Measurements from ENCODE around the gene ZFP92. TPM values are rescaled to one million over a fixed set of nuclear protein-coding genes. Genes with fewer than 3 reads are reported as not detected.

The ZFP92 gene
- total RNA-seq, 1 donor from 2014 or later: 0.49 TPM

DNA sequence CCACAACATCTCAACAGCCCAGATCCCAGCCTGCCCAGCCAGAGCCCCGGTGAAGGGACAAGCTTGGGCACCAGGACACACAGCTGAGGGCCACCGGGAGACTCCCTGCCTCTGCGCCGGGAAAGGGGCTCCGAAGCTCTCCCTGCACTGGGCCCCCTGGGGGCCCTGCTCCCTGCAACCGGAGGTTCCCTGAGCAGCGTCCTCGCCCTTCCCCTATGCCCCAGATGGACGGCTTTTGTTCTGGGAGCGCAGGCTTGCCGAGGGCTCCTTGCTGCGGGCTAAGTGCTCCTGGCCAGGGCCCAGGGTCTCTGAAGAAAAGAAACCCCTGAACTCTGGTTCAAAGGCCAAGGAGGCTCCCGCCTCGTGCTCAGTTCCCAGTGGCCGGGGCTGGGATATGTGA, 899 bp upstream of the ZFP92 start:
- H3K27me3 ChIP-seq (ENCODE audit: low read depth): peaks cover 8% of the 10 kb centered on the region
- H3K4me3 ChIP-seq: no peak overlapping the region
- TF ChIP-seq, protein P1, sequence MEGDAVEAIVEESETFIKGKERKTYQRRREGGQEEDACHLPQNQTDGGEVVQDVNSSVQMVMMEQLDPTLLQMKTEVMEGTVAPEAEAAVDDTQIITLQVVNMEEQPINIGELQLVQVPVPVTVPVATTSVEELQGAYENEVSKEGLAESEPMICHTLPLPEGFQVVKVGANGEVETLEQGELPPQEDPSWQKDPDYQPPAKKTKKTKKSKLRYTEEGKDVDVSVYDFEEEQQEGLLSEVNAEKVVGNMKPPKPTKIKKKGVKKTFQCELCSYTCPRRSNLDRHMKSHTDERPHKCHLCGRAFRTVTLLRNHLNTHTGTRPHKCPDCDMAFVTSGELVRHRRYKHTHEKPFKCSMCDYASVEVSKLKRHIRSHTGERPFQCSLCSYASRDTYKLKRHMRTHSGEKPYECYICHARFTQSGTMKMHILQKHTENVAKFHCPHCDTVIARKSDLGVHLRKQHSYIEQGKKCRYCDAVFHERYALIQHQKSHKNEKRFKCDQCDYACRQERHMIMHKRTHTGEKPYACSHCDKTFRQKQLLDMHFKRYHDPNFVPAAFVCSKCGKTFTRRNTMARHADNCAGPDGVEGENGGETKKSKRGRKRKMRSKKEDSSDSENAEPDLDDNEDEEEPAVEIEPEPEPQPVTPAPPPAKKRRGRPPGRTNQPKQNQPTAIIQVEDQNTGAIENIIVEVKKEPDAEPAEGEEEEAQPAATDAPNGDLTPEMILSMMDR (IDR thresholded peaks at IDR 0.05; ENCODE audit: borderline replicate concordance): no peak
- H3K4me1 ChIP-seq: peaks cover 5% of the 10 kb centered on the region
- DNase-seq: no peak
- intact Hi-C loops (cut with micrococcal nuclease): no loop called here
- H3K36me3 ChIP-seq: no peaks in the 10 kb centered on the region
- no peaks in the 10 kb centered on the region for H3K9me3 ChIP-seq (replicated peaks)
- H3K27ac ChIP-seq (replicated peaks): no peak overlapping the region

DNA sequence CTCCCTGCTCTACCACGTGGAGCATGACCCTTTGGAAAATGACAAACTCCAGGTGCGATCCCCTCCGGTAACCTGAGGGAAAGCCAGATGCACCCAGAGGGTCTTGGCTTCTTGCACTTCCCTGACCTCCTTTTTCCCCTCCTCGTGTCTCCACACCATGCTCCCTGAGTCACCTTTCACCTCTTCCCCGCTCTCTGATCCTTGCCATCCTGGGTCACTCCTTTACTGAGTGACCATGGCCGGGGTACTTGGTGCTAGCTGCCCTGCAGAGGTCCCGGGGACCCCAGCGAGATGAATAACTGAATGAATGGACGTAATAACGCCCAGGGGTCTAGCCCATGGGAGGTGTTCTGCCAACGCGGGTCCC, 401 bp upstream of the ZFP92 start:
- Histone ChIP-seq H3K27ac (replicated peaks) (peak overlapping the region; percentile 44), H3K4me1 (peaks cover 5% of the 10 kb centered on the region), H3K9me3 (replicated peaks) (no peaks in the 10 kb centered on the region), H3K4me3 (peak overlapping the region; percentile 68), H3K27me3 (ENCODE audit: low read depth) (peaks cover 8% of the 10 kb centered on the region), H3K36me3 (no peaks in the 10 kb centered on the region)
- intact Hi-C loops (cut with micrococcal nuclease): no loop called here
- TF ChIP-seq, protein P1 (IDR thresholded peaks at IDR 0.05; ENCODE audit: borderline replicate concordance): no peak
- no peak for DNase-seq

DNA sequence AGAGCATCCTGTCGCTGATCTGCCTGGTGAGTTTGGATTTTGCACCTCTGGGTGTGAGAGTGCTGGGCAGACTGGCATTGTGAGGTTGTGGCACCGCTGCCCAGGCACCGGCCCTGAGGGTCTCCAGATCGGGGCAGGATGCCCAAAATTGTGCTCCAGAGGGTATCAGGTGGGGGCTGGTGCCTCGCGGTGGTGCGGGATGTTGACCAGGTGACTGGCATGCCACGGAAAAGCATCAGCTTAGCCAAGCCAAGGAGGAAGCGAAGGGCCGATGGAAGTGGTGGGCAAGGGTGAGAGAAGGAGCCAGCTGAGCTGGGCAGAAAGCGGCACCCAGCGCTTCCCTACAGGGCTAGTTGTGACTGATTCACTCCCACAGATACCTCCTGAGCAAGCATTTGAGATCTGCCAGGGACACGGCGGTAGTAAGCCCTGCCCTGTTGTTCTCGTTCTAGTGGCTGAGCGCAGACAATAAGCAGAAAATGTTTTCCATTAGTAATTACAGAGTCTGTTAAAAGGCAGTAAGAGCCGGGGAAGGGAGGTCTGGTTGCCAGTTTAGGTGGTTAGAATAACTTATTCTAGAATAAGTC, 809 bp downstream of the ZFP92 start:
- Histone ChIP-seq H3K4me1 (peaks cover 5% of the 10 kb centered on the region), H3K9me3 (replicated peaks) (no peaks in the 10 kb centered on the region), H3K36me3 (no peaks in the 10 kb centered on the region), H3K27me3 (ENCODE audit: low read depth) (peaks cover 8% of the 10 kb centered on the region), H3K4me3 (peak overlapping the region; percentile 68), H3K27ac (replicated peaks) (peak overlapping the region; percentile 44)
- TF ChIP-seq, protein P1 (IDR thresholded peaks at IDR 0.05; ENCODE audit: borderline replicate concordance): no peak
- intact Hi-C loops (cut with micrococcal nuclease): no loop called here
- no peak for DNase-seq

DNA sequence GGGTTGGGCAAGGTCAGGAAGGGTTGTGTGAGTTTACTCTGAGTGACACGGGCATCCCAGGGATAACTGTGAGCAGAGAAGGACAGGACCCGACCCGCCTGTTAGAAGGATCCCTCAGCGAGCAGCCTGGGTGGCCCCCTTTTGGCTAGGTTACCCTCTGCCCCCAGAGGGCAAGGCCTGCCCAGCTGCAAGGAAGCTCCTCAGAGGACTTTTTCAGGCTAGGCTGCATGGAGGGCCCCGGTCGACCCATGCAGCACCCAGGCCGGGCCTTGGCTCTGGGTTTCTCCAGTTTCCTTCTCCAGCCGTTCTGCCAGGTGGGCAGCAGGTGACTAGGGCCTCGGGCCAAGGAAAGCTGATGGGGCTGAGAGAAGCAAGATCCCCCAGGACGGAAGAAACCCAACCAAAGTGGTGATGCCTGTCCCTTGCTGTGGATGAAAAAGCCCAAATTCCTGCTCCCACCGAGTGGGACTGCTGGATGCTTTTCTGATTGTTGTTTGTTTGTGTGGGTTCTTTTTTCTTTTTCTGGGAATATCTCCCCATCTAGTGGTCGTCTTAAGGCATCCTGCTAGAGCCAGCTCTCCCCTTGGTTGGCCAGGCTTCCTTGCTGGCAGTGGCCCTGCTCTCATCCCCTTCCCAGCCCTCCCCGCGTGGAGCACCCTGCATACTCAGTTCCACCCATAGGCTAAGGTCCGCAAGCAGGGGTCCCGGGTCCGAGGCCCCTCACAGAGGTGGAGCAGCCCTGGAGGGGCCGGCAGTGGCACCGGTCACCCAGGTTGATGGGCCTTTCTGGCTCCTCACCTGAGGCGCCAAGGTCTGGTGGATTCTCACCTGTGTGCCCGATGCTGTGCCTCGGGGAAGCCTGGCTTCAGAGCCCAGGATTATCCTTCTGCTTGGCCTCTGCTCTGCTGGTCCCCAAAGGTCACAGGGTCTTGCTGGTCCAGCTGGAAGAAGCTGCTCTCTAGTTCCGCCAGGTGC, 1.8 kb downstream of the ZFP92 start:
- Histone ChIP-seq H3K36me3 (no peaks in the 10 kb centered on the region), H3K27me3 (ENCODE audit: low read depth) (peaks cover 8% of the 10 kb centered on the region), H3K27ac (replicated peaks) (no peak overlapping the region), H3K4me3 (peak overlapping the region; percentile 68), H3K9me3 (replicated peaks) (no peaks in the 10 kb centered on the region), H3K4me1 (peaks cover 5% of the 10 kb centered on the region)
- intact Hi-C loops (cut with micrococcal nuclease): no loop called here
- no peak for DNase-seq
- TF ChIP-seq, protein P1 (IDR thresholded peaks at IDR 0.05; ENCODE audit: borderline replicate concordance): no peak

DNA sequence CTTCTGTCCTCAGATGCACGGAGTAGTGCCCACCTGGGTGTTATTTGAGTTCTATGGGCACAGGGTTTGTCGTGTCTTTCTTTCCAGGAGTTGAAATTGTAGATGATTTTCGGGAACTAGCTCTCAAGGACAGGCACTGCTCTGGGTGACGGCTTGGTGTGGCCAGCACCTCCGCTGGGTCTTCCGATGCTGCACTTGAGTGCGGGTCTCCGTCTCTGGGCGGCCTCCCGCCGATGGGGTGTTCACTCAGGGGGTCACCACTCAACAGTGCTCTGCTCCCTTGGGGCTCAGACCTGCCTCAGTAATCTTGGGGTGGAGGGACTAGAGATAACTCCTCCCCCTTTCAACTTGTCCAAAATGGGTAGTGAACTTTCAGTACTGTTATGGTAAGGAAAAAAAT, 2.5 kb downstream of the ZFP92 start:
- intact Hi-C loops (cut with micrococcal nuclease): no loop called here
- TF ChIP-seq, protein P1 (IDR thresholded peaks at IDR 0.05; ENCODE audit: borderline replicate concordance): no peak
- peaks cover 5% of the 10 kb centered on the region for H3K4me1 ChIP-seq
- H3K4me3 ChIP-seq: no peak overlapping the region
- no peaks in the 10 kb centered on the region for H3K36me3 ChIP-seq
- no peak overlapping the region for H3K27ac ChIP-seq (replicated peaks)
- no peak for DNase-seq
- H3K27me3 ChIP-seq (ENCODE audit: low read depth): peaks cover 8% of the 10 kb centered on the region
- no peaks in the 10 kb centered on the region for H3K9me3 ChIP-seq (replicated peaks)

Data from left ventricle myocardium inferior (tissue), 1 donor.